ENCODE data around the gene PDZK1IP1.

PDZK1IP1 gene

GRCh38 chr1:47189844-47190508 is at the start of gene PDZK1IP1:
Gene PDZK1IP1 (minus strand): TSS chr1:47190036. CDS start chr1:47189932, 104 bp downstream.
- TF ChIP-seq CTCF (IDR thresholded peaks at IDR 0.05; ENCODE audit: low read depth, low read length, missing control alignments): no peak
- DNase-seq (ENCODE audit: extremely low read depth, low read depth): no peak
- no peak within 1 kb of the TSS for H3K4me3 ChIP-seq (replicated peaks; ENCODE audit: low read depth, low read length)

GRCh38 chr1:47238935-47239592 is 49.2 kb upstream of the PDZK1IP1 start:
- DNase-seq (ENCODE audit: extremely low read depth, low read depth): no peak

GRCh38 chr1:47235806-47236205 is 46.0 kb upstream of the PDZK1IP1 start:
- no peak for DNase-seq (ENCODE audit: extremely low read depth, low read depth)
- no peak for TF ChIP-seq CTCF (IDR thresholded peaks at IDR 0.05; ENCODE audit: low read depth, low read length, missing control alignments)
- H3K4me3 ChIP-seq (replicated peaks; ENCODE audit: low read depth, low read length): no peak overlapping the region

More at GRCh38 chr1:47238935-47239592, 49.2 kb upstream of the PDZK1IP1 start:
- H3K4me3 ChIP-seq (replicated peaks; ENCODE audit: low read depth, low read length): no peak overlapping the region
- TF ChIP-seq CTCF (IDR thresholded peaks at IDR 0.05; ENCODE audit: low read depth, low read length, missing control alignments): no peak

- no peak for DNase-seq (ENCODE audit: extremely low read depth, low read depth)
- no peak for TF ChIP-seq CTCF (IDR thresholded peaks at IDR 0.05; ENCODE audit: low read depth, low read length, missing control alignments)
- H3K4me3 ChIP-seq (replicated peaks; ENCODE audit: low read depth, low read length): no peak overlapping the region
Observed at GRCh38 chr1:47235241-47235681, 45.4 kb upstream of the PDZK1IP1 start.

GRCh38 chr1:47233186-47233585 is 43.4 kb upstream of the PDZK1IP1 start:
- no peak for DNase-seq (ENCODE audit: extremely low read depth, low read depth)
- no peak overlapping the region for H3K4me3 ChIP-seq (replicated peaks; ENCODE audit: low read depth, low read length)
- TF ChIP-seq CTCF (IDR thresholded peaks at IDR 0.05; ENCODE audit: low read depth, low read length, missing control alignments): no peak

- DNase-seq (ENCODE audit: extremely low read depth, low read depth): no peak
- no peak within 1 kb of the TSS for H3K4me3 ChIP-seq (replicated peaks; ENCODE audit: low read depth, low read length)
- TF ChIP-seq CTCF (IDR thresholded peaks at IDR 0.05; ENCODE audit: low read depth, low read length, missing control alignments): no peak
Observed at GRCh38 chr1:47232187-47232874, 42.5 kb upstream of the PDZK1IP1 start, which contains the start of gene TAL1. Gene TAL1 (minus strand): TSS chr1:47232225. CDS start chr1:47225888, 6,337 bp downstream.

All from HFF-Myc (cell line).